Osteocyte (in vitro differentiated cells): ENCODE results near the gene GNAQ. TPM values are rescaled to one million over a fixed set of nuclear protein-coding genes. Genes with fewer than 3 reads are reported as not detected.
"Not testable (repeated sequence)": the region's sequence is repeated elsewhere in the genome, so short reads cannot be mapped to it uniquely, and the experiment has no call there.

Source experiments
- DNase-seq: peaks from one replicate; pipeline ENCODE4 v3.0.0; 2021; ENCODE audit warnings: mixed read lengths; ENCODE audit not compliant: unreplicated experiment; ENCODE audit errors: extremely low spot score
- H3K27ac Mint-ChIP-seq: one replicate; pipeline ENCODE4 v1.8.0; 2021; ENCODE audit warnings: mild to moderate bottlenecking, mixed read lengths; ENCODE audit not compliant: unreplicated experiment
- H3K27me3 Mint-ChIP-seq: one replicate; pipeline ENCODE4 v1.8.0; 2021; ENCODE audit warnings: mixed read lengths; ENCODE audit not compliant: unreplicated experiment
- H3K36me3 Mint-ChIP-seq: one replicate; pipeline ENCODE4 v1.8.0; 2021; ENCODE audit warnings: mixed read lengths; ENCODE audit not compliant: unreplicated experiment
- H3K4me1 Mint-ChIP-seq: one replicate; pipeline ENCODE4 v1.8.0; 2021; ENCODE audit warnings: mixed read lengths; ENCODE audit not compliant: unreplicated experiment
- H3K4me3 Mint-ChIP-seq: one replicate; pipeline ENCODE4 v1.8.0; 2021; ENCODE audit warnings: mild to moderate bottlenecking, moderate library complexity, mixed read lengths; ENCODE audit not compliant: unreplicated experiment
- H3K9me3 Mint-ChIP-seq: one replicate; pipeline ENCODE4 v1.8.0; 2021; ENCODE audit warnings: mixed read lengths; ENCODE audit not compliant: unreplicated experiment
- total RNA-seq: library from RNA; stranded (reverse); gene quantifications from 2 replicates; pipeline ENCODE4 v1.2.1, GENCODE V29; 2021
- TF ChIP-seq, protein P1 (sequence below): fragments of 200-600 bp; sonication (generic); IDR thresholded peaks from 2 replicates; pipeline ENCODE4 v1.5.0; 2021; ENCODE audit warnings: antibody characterized with exemption, mild to moderate bottlenecking, moderate library complexity

GNAQ gene
- total RNA-seq, 1 donor from 2014 or later, result 65.9 TPM

GRCh38 chr9:77726814-77727213 lies 304.8 kb downstream of the GNAQ start:
- no peaks in the 10 kb centered on the region for H3K9me3 Mint-ChIP-seq
- no peak overlapping the region for H3K27ac Mint-ChIP-seq
- TF ChIP-seq, protein P1, sequence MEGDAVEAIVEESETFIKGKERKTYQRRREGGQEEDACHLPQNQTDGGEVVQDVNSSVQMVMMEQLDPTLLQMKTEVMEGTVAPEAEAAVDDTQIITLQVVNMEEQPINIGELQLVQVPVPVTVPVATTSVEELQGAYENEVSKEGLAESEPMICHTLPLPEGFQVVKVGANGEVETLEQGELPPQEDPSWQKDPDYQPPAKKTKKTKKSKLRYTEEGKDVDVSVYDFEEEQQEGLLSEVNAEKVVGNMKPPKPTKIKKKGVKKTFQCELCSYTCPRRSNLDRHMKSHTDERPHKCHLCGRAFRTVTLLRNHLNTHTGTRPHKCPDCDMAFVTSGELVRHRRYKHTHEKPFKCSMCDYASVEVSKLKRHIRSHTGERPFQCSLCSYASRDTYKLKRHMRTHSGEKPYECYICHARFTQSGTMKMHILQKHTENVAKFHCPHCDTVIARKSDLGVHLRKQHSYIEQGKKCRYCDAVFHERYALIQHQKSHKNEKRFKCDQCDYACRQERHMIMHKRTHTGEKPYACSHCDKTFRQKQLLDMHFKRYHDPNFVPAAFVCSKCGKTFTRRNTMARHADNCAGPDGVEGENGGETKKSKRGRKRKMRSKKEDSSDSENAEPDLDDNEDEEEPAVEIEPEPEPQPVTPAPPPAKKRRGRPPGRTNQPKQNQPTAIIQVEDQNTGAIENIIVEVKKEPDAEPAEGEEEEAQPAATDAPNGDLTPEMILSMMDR, result no peak
- H3K36me3 Mint-ChIP-seq, result peaks cover 37% of the 10 kb centered on the region
- peaks cover 17% of the 10 kb centered on the region for H3K4me1 Mint-ChIP-seq
- no peaks in the 10 kb centered on the region for H3K27me3 Mint-ChIP-seq
- no peak overlapping the region for H3K4me3 Mint-ChIP-seq
- no peak for DNase-seq

DNA sequence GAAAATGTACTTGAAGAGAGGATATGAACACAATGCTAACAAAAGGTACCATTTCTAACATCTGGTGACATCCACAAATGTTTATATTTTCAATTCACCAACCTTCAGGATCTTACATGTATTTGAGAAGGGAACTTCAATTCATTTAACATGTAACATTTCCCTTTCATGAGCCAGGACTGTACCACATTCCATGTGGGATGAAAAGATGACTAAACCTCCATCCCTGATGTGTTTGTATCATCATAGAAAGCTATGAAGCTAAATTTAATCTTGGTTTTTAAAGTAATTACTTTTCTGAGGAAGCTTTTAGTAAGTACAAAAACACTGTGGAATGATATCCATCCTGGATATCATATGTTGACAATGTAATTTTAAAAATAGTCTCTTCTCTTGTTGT lies 305.3 kb downstream of the GNAQ start:
- Mint-ChIP-seq H3K27ac (no peak overlapping the region), H3K27me3 (no peaks in the 10 kb centered on the region), H3K4me1 (peaks cover 17% of the 10 kb centered on the region), H3K4me3 (no peak overlapping the region), H3K36me3 (peaks cover 37% of the 10 kb centered on the region), H3K9me3 (no peaks in the 10 kb centered on the region)
- TF ChIP-seq, protein P1, result no peak
- DNase-seq, result no peak

GRCh38 chr9:77725820-77726219 lies 305.8 kb downstream of the GNAQ start:
- no peak for DNase-seq
- no peak overlapping the region for H3K4me3 Mint-ChIP-seq
- no peaks in the 10 kb centered on the region for H3K27me3 Mint-ChIP-seq
- no peaks in the 10 kb centered on the region for H3K9me3 Mint-ChIP-seq
- H3K4me1 Mint-ChIP-seq, result peaks cover 17% of the 10 kb centered on the region
- TF ChIP-seq, protein P1, result no peak
- H3K36me3 Mint-ChIP-seq, result peaks cover 37% of the 10 kb centered on the region
- H3K27ac Mint-ChIP-seq, result no peak overlapping the region

DNA sequence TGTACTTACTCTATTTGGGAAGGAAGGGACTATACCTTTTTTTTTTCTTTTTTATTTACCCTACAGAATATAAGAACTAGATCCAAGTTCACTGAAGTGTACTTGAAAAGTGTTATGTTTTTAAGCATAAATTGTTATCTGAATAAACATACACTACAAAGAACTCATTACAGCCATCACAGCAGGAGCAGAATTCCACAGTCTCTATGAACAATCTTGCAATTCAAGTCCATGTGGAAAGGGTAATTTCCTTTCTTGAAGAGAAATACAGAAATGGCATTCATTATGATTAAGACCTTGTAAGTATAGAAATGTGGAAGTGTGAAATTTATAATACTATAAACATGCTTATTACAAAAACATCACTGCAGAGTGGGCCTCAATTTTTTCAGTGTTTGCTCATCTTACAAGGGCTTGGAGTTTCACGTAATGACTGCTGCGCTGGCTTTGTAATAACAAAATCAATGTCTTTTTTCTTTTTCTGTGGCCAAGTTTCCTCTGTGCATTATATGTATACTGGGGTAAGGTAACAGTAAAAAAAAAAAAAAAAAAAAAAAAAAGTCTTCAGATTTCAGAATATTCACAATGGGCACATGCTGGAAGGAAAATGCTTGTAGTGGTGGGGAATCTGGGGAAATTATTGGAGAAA lies 306.4 kb downstream of the GNAQ start:
- H3K4me1 Mint-ChIP-seq, result peaks cover 17% of the 10 kb centered on the region
- H3K9me3 Mint-ChIP-seq, result no peaks in the 10 kb centered on the region
- no peak for DNase-seq
- no peaks in the 10 kb centered on the region for H3K27me3 Mint-ChIP-seq
- H3K36me3 Mint-ChIP-seq, result peaks cover 40% of the 10 kb centered on the region
- H3K4me3 Mint-ChIP-seq, result no peak overlapping the region
- H3K27ac Mint-ChIP-seq, result no peak overlapping the region
- TF ChIP-seq, protein P1, result no peak

DNA sequence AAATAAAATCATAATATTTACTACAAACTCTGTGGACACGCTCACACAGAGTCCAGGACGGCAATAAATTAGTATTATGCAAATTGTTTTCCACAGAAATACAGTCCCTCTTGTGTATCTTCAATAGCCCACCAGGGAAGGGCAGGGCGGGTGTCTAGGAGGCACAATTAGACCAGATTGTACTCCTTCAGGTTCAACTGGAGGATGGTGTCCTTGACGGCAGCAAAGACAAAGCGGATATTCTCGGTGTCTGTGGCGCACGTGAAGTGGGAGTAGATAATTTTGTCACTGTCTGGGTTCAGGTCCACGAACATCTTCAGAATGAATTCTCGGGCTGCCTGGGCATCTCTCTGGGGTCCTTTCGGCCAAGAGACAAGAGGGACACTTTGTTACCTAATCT lies 310.5 kb downstream of the GNAQ start:
- peaks cover 39% of the 10 kb centered on the region for H3K4me1 Mint-ChIP-seq

More for the DNA sequence above, 310.5 kb downstream of the GNAQ start:
- DNase-seq, H3K27me3 Mint-ChIP-seq, H3K9me3 Mint-ChIP-seq, H3K27ac Mint-ChIP-seq, H3K4me3 Mint-ChIP-seq: not testable (repeated sequence)
- H3K36me3 Mint-ChIP-seq, result peaks cover 22% of the 10 kb centered on the region
